K562 (cell line): Measurements from ENCODE around the gene PTPRM. TPM values are rescaled to one million over a fixed set of nuclear protein-coding genes. Genes with fewer than 3 reads are reported as not detected.

ENCODE experiments used
- ATAC-seq: fragments of 200-7000 bp; cut with Tn5 transposase; 3 replicates; pipeline ENCODE4 v1.9.1; 2020; ENCODE audit warnings: moderate library complexity
- BruUV-seq: library from RNA; stranded (reverse); fragments of 400-500 nt; replicated peaks from 2 replicates; lab custom pipeline; 2021; lab: Mats Ljungman, UMichigan
- CTCF ChIA-PET: fragments of 300-600 bp; formaldehyde crosslinking; extraction: SDS; loops from one replicate; lab custom pipeline; 2021; ENCODE audit warnings: low intra/inter-chr PET ratio; lab: Yijun Ruan, JAX
- POLR2A ChIA-PET: fragments of 300-600, 350-650 bp; sonication (Branson Sonifier 250); formaldehyde crosslinking; extraction: SDS; loops from one replicate; lab custom pipeline; 2021; ENCODE audit warnings: antibody characterized with exemption, inconsistent platforms; lab: Yijun Ruan, JAX
- DNase-seq, 4 experiments: peaks; one replicate each; pipeline versions ENCODE4 v3.0.0 to v3.0.0-alpha.2; 2011 to 2018; ENCODE audit warnings: low spot score in 3 of 4, mixed read lengths in 3 of 4; ENCODE audit errors: extremely low read depth in 1 of 4
- FAIRE-seq: peaks from 2 replicates; lab custom pipeline; 2011; peaks lifted over from hg19 to GRCh38; lab: Jason Lieb, UNC
- H2AFZ ChIP-seq: 2 replicates; pipeline ENCODE4 v1.6.0; 2011; ENCODE audit warnings: low read depth, low read length, control low read depth, inconsistent platforms
- H3K27ac ChIP-seq: fragments of 200-600 bp; 3 replicates; pipeline ENCODE4 v1.8.0; 2011; ENCODE audit warnings: low read depth, mild to moderate bottlenecking, control low read depth, inconsistent platforms, low read length, moderate library complexity, mixed read lengths; ENCODE audit errors: extremely low read depth
- H3K27me3 ChIP-seq, 2 experiments: fragments of 300-600 bp in 1 of 2; 2 replicates in 1 of 2; 3 replicates in 1 of 2; pipeline versions ENCODE4 v1.6.0 to v1.8.0; 2011; ENCODE audit warnings: inconsistent platforms in 2 of 2, low read length in 2 of 2, mild to moderate bottlenecking in 1 of 2, mixed read lengths in 1 of 2, moderate library complexity in 1 of 2; ENCODE audit not compliant: control insufficient read depth in 2 of 2, insufficient read depth in 2 of 2
- H3K36me3 ChIP-seq: fragments of 300-600 bp; 3 replicates; pipeline ENCODE4 v1.8.0; 2011; ENCODE audit warnings: mild to moderate bottlenecking, low read length, inconsistent platforms; ENCODE audit not compliant: control insufficient read depth, insufficient read depth
- H3K4me1 ChIP-seq, 2 experiments: fragments of 200-600 bp in 1 of 2; replicated peaks in 1 of 2; 2 replicates in 1 of 2; 3 replicates in 1 of 2; pipeline versions ENCODE4 v1.5.1 to v1.8.0; 2011; ENCODE audit warnings: inconsistent platforms in 2 of 2, low read length in 2 of 2, mild to moderate bottlenecking in 1 of 2, mixed read lengths in 1 of 2, moderate library complexity in 1 of 2; ENCODE audit not compliant: control insufficient read depth in 2 of 2, insufficient read depth in 2 of 2
- H3K4me2 ChIP-seq: 2 replicates; pipeline ENCODE4 v1.6.1; 2011; ENCODE audit warnings: low read length, control low read depth, inconsistent platforms, mixed read lengths; ENCODE audit not compliant: insufficient read depth
- H3K4me3 ChIP-seq: fragments of 200-600 bp; sonication (generic), shearing (Covaris generic); 2 replicates; pipeline ENCODE4 v1.5.1; 2016; ENCODE audit warnings: control low read depth, inconsistent platforms
- H3K79me2 ChIP-seq: fragments of 200-600 bp; 3 replicates; pipeline ENCODE4 v1.8.0; 2011; ENCODE audit warnings: low read length, inconsistent platforms; ENCODE audit not compliant: control insufficient read depth, insufficient read depth
- H3K9ac ChIP-seq, 2 experiments: 2 replicates each; pipeline versions ENCODE4 v1.6.0 to v1.6.1; 2011; ENCODE audit warnings: low read depth in 2 of 2, low read length in 2 of 2, control low read depth in 1 of 2, inconsistent platforms in 1 of 2, mild to moderate bottlenecking in 1 of 2, mixed read lengths in 1 of 2; ENCODE audit not compliant: insufficient read depth in 1 of 2
- H3K9me1 ChIP-seq: one replicate; pipeline ENCODE4 v1.6.0; 2011; ENCODE audit warnings: inconsistent platforms, mild to moderate bottlenecking, low read length, moderate library complexity; ENCODE audit not compliant: control insufficient read depth, insufficient read depth
- H3K9me3 ChIP-seq: replicated peaks from 2 replicates; pipeline ENCODE4 v1.5.1; 2011; ENCODE audit warnings: low read depth, low read length, inconsistent platforms; ENCODE audit not compliant: control insufficient read depth, insufficient read depth
- H4K20me1 ChIP-seq: replicated peaks from 2 replicates; pipeline ENCODE4 v1.6.1; 2011; ENCODE audit warnings: low read length, inconsistent platforms, mixed read lengths; ENCODE audit not compliant: control insufficient read depth, insufficient read depth
- HLTF ChIP-seq: fragments of 450-650 bp; IDR thresholded peaks from 2 replicates; pipeline ENCODE4 v1.6.1; 2016
- PRDM10 ChIP-seq: fragments of 450-650 bp; IDR thresholded peaks from 2 replicates; pipeline ENCODE4 v1.6.1; 2018; ENCODE audit not compliant: partially characterized antibody
- SRF ChIP-seq, 2 experiments: fragments of 250-450, 450-650 bp in 1 of 2; sonication (Bioruptor Pico) in 1 of 2; sonication (generic) in 1 of 2; formaldehyde crosslinking; IDR thresholded peaks; 2 replicates each; pipeline versions ENCODE4 v1.5.0 to v1.5.1; 2020 to 2022; ENCODE audit warnings: mild to moderate bottlenecking in 1 of 2, missing genetic modification reagents in 1 of 2
- TARDBP ChIP-seq: fragments of 450-650 bp; IDR thresholded peaks from 2 replicates; pipeline ENCODE4 v1.6.1; 2016
- WHSC1 ChIP-seq: IDR thresholded peaks from one replicate; pipeline ENCODE4 v1.6.1; 2012; ENCODE audit warnings: low read length, control low read depth, inconsistent platforms
- ZFP36 ChIP-seq: fragments of 150-350 bp; IDR thresholded peaks from 2 replicates; pipeline ENCODE4 v1.6.1; 2018; ENCODE audit warnings: low read length, low read depth; ENCODE audit not compliant: partially characterized antibody
- ZKSCAN3 ChIP-seq: fragments of 250-450 bp; sonication (Bioruptor Pico); IDR thresholded peaks from 2 replicates; pipeline ENCODE4 v1.4.0; 2020
- ZNF609 ChIP-seq: sonication (generic); formaldehyde crosslinking; IDR thresholded peaks from 2 replicates; pipeline ENCODE4 v1.8.1; 2023; ENCODE audit warnings: missing genetic modification reagents, mild to moderate bottlenecking, borderline replicate concordance
- ZNF766 ChIP-seq: fragments of 200-800 bp; sonication (Bioruptor generic); conservative IDR thresholded peaks from 2 replicates; pipeline ENCODE4 v1.6.1; 2016; ENCODE audit warnings: missing genetic modification characterization, missing compliant biosample characterization
- WGBS: fragments of 100-300 bp; shearing (Covaris generic); methylation state at CpG from one replicate; pipeline ENCODE4 v1.1.6; 2016; ENCODE audit warnings: low coverage, mixed read lengths; ENCODE audit not compliant: insufficient coverage; ENCODE audit errors: missing lambda C conversion rate; 5-methylcytosine and 5-hydroxymethylcytosine counted together
- in situ Hi-C: fragments of 300-500 bp; cut with MboI; formaldehyde crosslinking; loops from 4 replicates; pipeline ENCODE4 v1.15.0; 2018; ENCODE audit warnings: inconsistent platforms, mixed read lengths
- intact Hi-C: fragments of 100-400 bp; cut with micrococcal nuclease; formaldehyde crosslinking; loops from 2 replicates; pipeline ENCODE4 v1.14.2; 2022
- polyA plus RNA-seq, 8 experiments: library from polyadenylated mRNA; depleted of rRNA in 4 of 8; stranded (reverse) in 5 of 8; unstranded in 3 of 8; fragments of >200 nt; fragmentation: Nextera tagmentation in 2 of 8; fragmentation: Illumina TruSeq in 1 of 8; extraction: Ambion mirVana in 2 of 8; extraction: Trizol in 1 of 8; gene quantifications; 2 replicates each; pipeline versions ENCODE4 v1.2.1 to v1.2.3, GENCODE V29; 2011 to 2014; ENCODE audit warnings: inconsistent platforms in 1 of 8, missing spikeins in 1 of 8
- total RNA-seq, 7 experiments: library from RNA; depleted of rRNA in 6 of 7; stranded (reverse); fragments of >200 nt in 6 of 7; fragmentation: Illumina TruSeq in 2 of 7; extraction: Trizol in 2 of 7; gene quantifications; 2 replicates each; pipeline versions ENCODE4 v1.2.1 to v1.2.3, GENCODE V29; 2011 to 2021; ENCODE audit warnings: low replicate concordance in 1 of 7
- TF ChIP-seq, protein P1 (sequence below): fragments of 250-450 bp; sonication (Bioruptor Pico); IDR thresholded peaks from 2 replicates; pipeline ENCODE4 v1.5.0; 2020; ENCODE audit warnings: mild to moderate bottlenecking, borderline replicate concordance

Gene PTPRM
- total and polyA plus RNA-seq, 9 of the 15 experiments (the other 6 are each of a cell fraction or from before 2014, with no cell fraction given): 0.03 to 0.16 (median 0.08) TPM; not detected in 3

DNA sequence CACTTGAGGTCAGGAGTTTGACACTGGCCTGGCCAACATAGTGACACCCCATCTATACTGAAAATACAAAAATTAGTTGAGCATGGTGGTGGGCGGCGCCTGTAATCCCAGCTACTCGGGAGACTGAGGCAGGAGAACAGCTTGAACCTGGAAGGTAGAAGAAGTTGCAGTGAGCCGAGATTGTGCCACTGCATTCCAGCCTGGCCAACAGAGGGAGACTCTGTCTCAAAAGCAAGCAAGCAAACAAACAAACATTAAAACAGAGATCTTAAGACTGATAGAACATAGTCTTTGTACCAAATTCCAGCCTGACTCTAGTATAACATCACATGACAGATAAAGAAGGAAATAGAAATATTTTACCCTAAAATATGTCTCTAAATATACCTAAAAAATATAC is 168.1 kb downstream of the PTPRM start (continued):
- no peak for TF ChIP-seq ZNF609 (CRISPR knock-in tag)
- TF ChIP-seq, all 486 proteins: peak for 0

GRCh38 chr18:7735626-7736175 is 168.6 kb downstream of the PTPRM start:
- FAIRE-seq (no peak), DNase-seq (no peak), ATAC-seq (no peak)
- intact Hi-C loops: loop anchor here (10.0 kb wide), 1 partner anchor 59 kb away; no protein-coding TSS in a partner anchor
- Histone ChIP-seq H3K27me3 (no peaks in the 10 kb centered on the region), H3K9me1 (no peaks in the 10 kb centered on the region), H3K4me3 (no peak overlapping the region), H3K4me2 (no peak overlapping the region), H2AFZ (no peak overlapping the region), H3K36me3 (no peaks in the 10 kb centered on the region), H3K9me3 (no peaks in the 10 kb centered on the region), H3K4me1 (no peaks in the 10 kb centered on the region), H3K9ac (no peak overlapping the region), H3K27ac (no peak overlapping the region), H4K20me1 (no peaks in the 10 kb centered on the region), H3K79me2 (no peaks in the 10 kb centered on the region)
- BruUV-seq: no TSS peak
- in situ Hi-C loops: no loop called here
- POLR2A ChIA-PET: no interaction called here
- CTCF ChIA-PET: no interaction called here
- 3% methylated on average over 2 of the region's 2 CpGs for WGBS
- TF ChIP-seq WHSC1 (no peak), TARDBP (no peak), ZFP36 (no peak), HLTF (no peak), ZNF766 (CRISPR knock-in tag) (no peak), ZKSCAN3 (CRISPR knock-in tag) (no peak), PRDM10 (no peak), SRF (CRISPR knock-in tag; IDR thresholded peaks at IDR 0.05) (no peak)
- TF ChIP-seq, protein P1, sequence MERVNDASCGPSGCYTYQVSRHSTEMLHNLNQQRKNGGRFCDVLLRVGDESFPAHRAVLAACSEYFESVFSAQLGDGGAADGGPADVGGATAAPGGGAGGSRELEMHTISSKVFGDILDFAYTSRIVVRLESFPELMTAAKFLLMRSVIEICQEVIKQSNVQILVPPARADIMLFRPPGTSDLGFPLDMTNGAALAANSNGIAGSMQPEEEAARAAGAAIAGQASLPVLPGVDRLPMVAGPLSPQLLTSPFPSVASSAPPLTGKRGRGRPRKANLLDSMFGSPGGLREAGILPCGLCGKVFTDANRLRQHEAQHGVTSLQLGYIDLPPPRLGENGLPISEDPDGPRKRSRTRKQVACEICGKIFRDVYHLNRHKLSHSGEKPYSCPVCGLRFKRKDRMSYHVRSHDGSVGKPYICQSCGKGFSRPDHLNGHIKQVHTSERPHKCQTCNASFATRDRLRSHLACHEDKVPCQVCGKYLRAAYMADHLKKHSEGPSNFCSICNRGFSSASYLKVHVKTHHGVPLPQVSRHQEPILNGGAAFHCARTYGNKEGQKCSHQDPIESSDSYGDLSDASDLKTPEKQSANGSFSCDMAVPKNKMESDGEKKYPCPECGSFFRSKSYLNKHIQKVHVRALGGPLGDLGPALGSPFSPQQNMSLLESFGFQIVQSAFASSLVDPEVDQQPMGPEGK (CRISPR knock-in tag): no peak
